Ovary (tissue), 3 donors: Measurements from ENCODE around the gene TMC6.

Experiments
- POLR2A ChIP-seq: fragments of 450-650 bp; IDR thresholded peaks from one replicate; pipeline ENCODE4 v1.6.1; 2017; ENCODE audit warnings: antibody characterized with exemption, mild to moderate bottlenecking, moderate library complexity
- TF ChIP-seq, protein P1 (sequence below), 3 donors: fragments of 450-650 bp in 2 of 3; fragments of 200-600 bp in 1 of 3; IDR thresholded peaks; one replicate each; pipeline versions ENCODE4 v1.5.1 to v1.8.0; 2016 to 2022; ENCODE audit warnings: antibody characterized with exemption in 3 of 3, mild to moderate bottlenecking in 1 of 3
- donor health status: DM: no; HTN: no; CAD: no.

DNA sequence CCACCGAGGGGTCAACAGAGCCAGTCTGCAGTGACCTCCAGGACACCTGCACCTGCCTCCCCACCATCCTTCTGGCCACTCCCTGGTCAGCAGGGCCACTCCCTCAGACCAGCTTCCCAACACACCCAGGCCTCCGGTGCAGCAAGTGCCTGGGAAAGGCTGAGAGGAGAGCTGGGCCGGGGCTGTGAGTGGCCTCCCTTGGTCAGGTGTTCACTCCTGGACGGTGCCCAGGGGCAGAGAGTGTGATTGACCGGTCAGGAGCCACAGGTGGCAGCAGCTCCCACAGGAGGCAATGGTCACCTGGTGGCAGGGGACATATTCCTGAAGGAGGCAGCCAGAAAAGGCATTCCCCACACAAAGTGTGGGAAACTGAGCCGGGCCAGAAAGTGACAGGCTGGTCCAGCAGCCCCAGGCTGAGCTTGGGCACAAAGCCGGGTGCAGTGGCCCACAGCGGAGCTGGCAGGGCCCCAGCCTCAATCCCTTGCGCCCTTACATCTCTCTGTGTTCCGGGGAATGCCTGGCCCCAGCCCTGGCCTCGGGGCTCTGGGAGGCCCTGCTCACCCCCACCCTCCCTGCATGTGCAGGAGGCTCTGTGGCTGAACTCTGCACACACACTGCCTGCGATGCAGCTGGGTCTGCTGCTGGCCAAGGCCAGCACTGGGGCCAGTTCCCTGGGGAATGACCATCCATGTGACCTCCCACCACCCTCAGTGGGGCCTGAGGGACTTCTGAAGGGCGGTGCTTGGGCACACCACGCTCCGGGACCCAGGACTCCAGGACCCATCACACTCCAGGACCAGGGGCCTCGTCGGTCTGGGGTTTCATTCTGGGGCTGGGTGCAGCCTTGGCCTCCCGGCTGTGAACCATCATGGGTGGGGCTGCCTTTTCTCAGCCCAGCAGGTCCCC is 16.4 kb upstream of the TMC6 start:
- TF ChIP-seq, protein P1, sequence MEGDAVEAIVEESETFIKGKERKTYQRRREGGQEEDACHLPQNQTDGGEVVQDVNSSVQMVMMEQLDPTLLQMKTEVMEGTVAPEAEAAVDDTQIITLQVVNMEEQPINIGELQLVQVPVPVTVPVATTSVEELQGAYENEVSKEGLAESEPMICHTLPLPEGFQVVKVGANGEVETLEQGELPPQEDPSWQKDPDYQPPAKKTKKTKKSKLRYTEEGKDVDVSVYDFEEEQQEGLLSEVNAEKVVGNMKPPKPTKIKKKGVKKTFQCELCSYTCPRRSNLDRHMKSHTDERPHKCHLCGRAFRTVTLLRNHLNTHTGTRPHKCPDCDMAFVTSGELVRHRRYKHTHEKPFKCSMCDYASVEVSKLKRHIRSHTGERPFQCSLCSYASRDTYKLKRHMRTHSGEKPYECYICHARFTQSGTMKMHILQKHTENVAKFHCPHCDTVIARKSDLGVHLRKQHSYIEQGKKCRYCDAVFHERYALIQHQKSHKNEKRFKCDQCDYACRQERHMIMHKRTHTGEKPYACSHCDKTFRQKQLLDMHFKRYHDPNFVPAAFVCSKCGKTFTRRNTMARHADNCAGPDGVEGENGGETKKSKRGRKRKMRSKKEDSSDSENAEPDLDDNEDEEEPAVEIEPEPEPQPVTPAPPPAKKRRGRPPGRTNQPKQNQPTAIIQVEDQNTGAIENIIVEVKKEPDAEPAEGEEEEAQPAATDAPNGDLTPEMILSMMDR (IDR thresholded peaks at IDR 0.05) = no peak
- TF ChIP-seq POLR2A = no peak
